Uterus (tissue), 4 donors: ENCODE results near the gene SLC35B3. TPM values are rescaled to one million over a fixed set of nuclear protein-coding genes. Genes with fewer than 3 reads are reported as not detected.
"Not testable (repeated sequence)": the region's sequence is repeated elsewhere in the genome, so short reads cannot be mapped to it uniquely, and the experiment has no call there.

Experiments
- DNase-seq, 2 donors: peaks; one replicate each; pipeline ENCODE4 v3.0.0-alpha.2; 2019 to 2020
- H3K27ac ChIP-seq, 2 donors: fragments of 200-600 bp; sonication (generic); 1 replicate in 1 of 2; 2 replicates in 1 of 2; pipeline ENCODE4 v1.5.1; 2016 to 2018
- H3K27me3 ChIP-seq, 2 donors: fragments of 200-600 bp; sonication (generic); one replicate each; pipeline ENCODE4 v1.5.1; 2018 to 2019; ENCODE audit warnings: control low read depth in 1 of 2
- H3K36me3 ChIP-seq, 2 donors: fragments of 200-600 bp; sonication (generic); one replicate each; pipeline ENCODE4 v1.5.1; 2019; ENCODE audit warnings: control low read depth in 1 of 2
- H3K4me1 ChIP-seq, 2 donors: fragments of 200-600 bp; sonication (generic); one replicate each; pipeline ENCODE4 v1.5.1; 2018 to 2019; ENCODE audit warnings: control low read depth in 1 of 2
- H3K4me3 ChIP-seq, 2 donors: fragments of 200-600 bp; sonication (generic); 1 replicate in 1 of 2; 2 replicates in 1 of 2; pipeline ENCODE4 v1.5.1; 2018 to 2019; ENCODE audit warnings: mild to moderate bottlenecking in 1 of 2
- H3K9me3 ChIP-seq, 2 donors: fragments of 200-600 bp; sonication (generic); one replicate each; pipeline ENCODE4 v1.5.1; 2019; ENCODE audit warnings: control low read depth in 1 of 2
- POLR2A ChIP-seq, 2 donors: fragments of 450-650 bp; IDR thresholded peaks; one replicate each; pipeline ENCODE4 v1.6.1; 2016; ENCODE audit warnings: antibody characterized with exemption in 2 of 2, mild to moderate bottlenecking in 1 of 2, moderate library complexity in 1 of 2
- intact Hi-C: fragments of 100-400 bp; cut with DNase I; formaldehyde crosslinking; loops from one replicate; pipeline ENCODE4 v1.15.1; 2023; ENCODE audit warnings: low total_unique reads
- total RNA-seq, 4 donors: library from RNA; depleted of rRNA in 3 of 4; stranded (reverse); fragments of >200 nt in 3 of 4; gene quantifications; one replicate each; pipeline versions ENCODE4 v1.1.0 to v1.2.4, GENCODE V29; 2014 to 2023
- TF ChIP-seq, protein P1 (sequence below), 4 experiments: fragments of 200-600 bp in 2 of 4; fragments of 450-650 bp in 2 of 4; sonication (generic) in 2 of 4; IDR thresholded peaks; one replicate each; pipeline ENCODE4 v1.5.1; 2016 to 2019; ENCODE audit warnings: antibody characterized with exemption in 4 of 4, mild to moderate bottlenecking in 2 of 4, moderate library complexity in 1 of 4
- donor health status: DM: yes; HTN: yes; CAD: no.

SLC35B3 gene
- total RNA-seq, 4 donors from 2014 or later: 4.1 to 28.3 (median 19.0) TPM

DNA sequence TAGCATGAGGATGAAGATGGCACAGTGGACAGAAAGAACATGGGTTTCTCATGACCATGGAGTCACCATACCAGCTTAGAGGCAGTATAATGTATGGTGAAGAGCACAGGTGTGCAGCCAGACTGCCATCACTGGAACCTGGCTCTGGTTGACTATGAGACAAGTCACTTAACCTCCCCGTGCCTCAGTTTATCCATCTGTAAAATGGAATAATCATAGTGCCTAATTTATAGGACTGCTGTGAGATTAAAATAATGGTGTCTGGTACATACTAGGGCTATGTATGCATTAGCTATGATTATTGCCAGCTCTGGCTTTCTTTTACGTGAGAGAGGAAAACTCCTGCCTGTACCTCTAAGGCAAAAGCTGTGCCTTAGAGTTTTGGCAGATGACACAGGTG, 19.4 kb downstream of the SLC35B3 start:
- no peak overlapping the region for H3K4me3 ChIP-seq
- no peaks in the 10 kb centered on the region for H3K36me3 ChIP-seq
- DNase-seq: no peak
- no peaks in the 10 kb centered on the region for H3K27me3 ChIP-seq
- no peaks in the 10 kb centered on the region for H3K9me3 ChIP-seq
- TF ChIP-seq, protein P1, sequence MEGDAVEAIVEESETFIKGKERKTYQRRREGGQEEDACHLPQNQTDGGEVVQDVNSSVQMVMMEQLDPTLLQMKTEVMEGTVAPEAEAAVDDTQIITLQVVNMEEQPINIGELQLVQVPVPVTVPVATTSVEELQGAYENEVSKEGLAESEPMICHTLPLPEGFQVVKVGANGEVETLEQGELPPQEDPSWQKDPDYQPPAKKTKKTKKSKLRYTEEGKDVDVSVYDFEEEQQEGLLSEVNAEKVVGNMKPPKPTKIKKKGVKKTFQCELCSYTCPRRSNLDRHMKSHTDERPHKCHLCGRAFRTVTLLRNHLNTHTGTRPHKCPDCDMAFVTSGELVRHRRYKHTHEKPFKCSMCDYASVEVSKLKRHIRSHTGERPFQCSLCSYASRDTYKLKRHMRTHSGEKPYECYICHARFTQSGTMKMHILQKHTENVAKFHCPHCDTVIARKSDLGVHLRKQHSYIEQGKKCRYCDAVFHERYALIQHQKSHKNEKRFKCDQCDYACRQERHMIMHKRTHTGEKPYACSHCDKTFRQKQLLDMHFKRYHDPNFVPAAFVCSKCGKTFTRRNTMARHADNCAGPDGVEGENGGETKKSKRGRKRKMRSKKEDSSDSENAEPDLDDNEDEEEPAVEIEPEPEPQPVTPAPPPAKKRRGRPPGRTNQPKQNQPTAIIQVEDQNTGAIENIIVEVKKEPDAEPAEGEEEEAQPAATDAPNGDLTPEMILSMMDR (IDR thresholded peaks at IDR 0.05): no peak
- TF ChIP-seq POLR2A (IDR thresholded peaks at IDR 0.05): no peak
- H3K27ac ChIP-seq: no peak overlapping the region
- intact Hi-C loops: no loop called here
- no peaks in the 10 kb centered on the region for H3K4me1 ChIP-seq

DNA sequence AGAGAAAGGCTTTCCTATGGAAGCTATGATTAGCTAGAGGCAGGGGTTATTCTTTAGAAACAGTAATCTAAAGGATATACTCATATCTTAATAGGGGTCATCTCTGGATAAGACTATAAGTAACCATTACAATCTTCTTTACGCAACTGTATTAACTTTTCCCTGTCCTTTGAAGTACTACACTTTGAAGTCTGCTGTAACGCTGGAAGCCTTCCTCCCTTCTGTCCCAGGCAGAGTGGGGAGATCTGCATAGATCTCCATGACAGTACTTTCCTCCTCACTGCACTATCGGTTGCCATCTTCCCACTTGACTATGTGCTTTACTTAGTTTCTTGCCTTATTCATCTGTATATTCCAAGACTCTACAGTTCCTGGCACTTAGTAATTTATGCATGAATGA, 20.1 kb downstream of the SLC35B3 start:
- Histone ChIP-seq H3K4me1 (no peaks in the 10 kb centered on the region), H3K36me3 (no peaks in the 10 kb centered on the region), H3K9me3 (no peaks in the 10 kb centered on the region), H3K27ac (no peak overlapping the region), H3K4me3 (no peak overlapping the region), H3K27me3 (no peaks in the 10 kb centered on the region)
- intact Hi-C loops: no loop called here
- TF ChIP-seq, protein P1 (IDR thresholded peaks at IDR 0.05): no peak
- no peak for TF ChIP-seq POLR2A (IDR thresholded peaks at IDR 0.05)
- no peak for DNase-seq

DNA sequence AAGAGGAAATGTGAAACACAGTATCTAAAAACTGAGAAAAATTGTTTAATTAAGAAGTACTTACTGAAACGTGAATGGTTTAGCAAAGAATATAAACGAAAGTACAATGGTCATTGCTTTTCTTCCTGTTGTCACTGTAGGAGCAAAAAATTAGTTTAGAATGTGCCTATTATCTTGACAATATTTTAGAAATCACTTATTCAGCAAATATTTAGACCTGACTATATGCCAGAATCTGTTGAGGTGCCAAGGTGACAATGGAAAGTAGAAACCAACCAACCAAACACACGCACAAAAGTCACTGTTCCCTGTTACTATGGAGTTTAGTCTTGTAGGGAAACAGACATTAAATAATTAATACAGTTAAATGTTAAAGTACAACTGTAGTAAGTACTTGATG, 20.5 kb downstream of the SLC35B3 start:
- intact Hi-C loops: no loop called here
- H3K36me3 ChIP-seq: no peaks in the 10 kb centered on the region
- no peaks in the 10 kb centered on the region for H3K4me1 ChIP-seq

DNA sequence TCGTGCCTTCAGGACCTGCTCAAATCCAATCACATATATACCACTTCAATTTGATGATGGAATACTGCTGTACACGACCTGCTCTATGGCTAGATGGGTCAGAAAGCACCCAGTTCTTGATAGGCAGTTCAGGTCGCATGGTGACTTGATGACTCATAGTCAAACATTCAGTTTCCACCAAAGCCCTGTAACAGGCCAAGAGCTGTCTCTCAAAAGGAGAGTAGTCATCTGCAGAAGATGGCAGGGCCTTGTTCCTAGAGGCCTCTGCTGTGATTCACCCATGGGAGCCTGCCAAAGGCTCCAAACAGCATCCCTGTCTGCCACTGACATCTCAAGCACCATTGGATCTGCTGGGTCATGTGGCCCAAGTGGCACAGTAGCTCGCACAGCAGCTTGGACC, 29.4 kb downstream of the SLC35B3 start:
- DNase-seq, H3K27ac ChIP-seq, H3K27me3 ChIP-seq, intact Hi-C loops, H3K36me3 ChIP-seq, H3K4me1 ChIP-seq, H3K9me3 ChIP-seq, H3K4me3 ChIP-seq: not testable (repeated sequence)

More for the DNA sequence above, 20.5 kb downstream of the SLC35B3 start:
- no peak overlapping the region for H3K27ac ChIP-seq
- H3K4me3 ChIP-seq: no peak overlapping the region
- TF ChIP-seq, protein P1 (IDR thresholded peaks at IDR 0.05): no peak
- no peak for TF ChIP-seq POLR2A (IDR thresholded peaks at IDR 0.05)
- no peaks in the 10 kb centered on the region for H3K9me3 ChIP-seq
- no peak for DNase-seq
- no peaks in the 10 kb centered on the region for H3K27me3 ChIP-seq

DNA sequence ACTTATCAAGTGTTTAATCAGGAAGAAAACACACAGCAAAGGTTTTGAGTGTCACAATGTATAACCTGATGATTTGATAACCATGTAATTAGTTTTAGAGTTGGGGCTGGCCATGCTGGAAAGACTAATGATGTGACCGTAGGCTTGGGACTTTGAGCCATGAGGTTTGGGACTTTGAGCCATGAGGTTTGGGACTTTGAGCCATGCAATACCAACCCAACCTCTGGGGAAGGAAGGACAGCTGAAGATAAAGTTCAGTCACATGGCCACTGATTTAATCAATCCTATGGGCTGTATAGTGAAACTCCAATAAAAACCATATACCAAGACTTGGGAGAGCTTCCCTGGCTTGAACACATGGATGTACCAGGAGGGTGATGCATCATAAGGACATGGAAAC, 32.8 kb downstream of the SLC35B3 start:
- intact Hi-C loops: no loop called here
- Histone ChIP-seq H3K27ac (no peak overlapping the region), H3K4me1 (no peaks in the 10 kb centered on the region), H3K36me3 (no peaks in the 10 kb centered on the region), H3K27me3 (no peaks in the 10 kb centered on the region), H3K9me3 (no peaks in the 10 kb centered on the region), H3K4me3 (no peak overlapping the region)
- no peak for DNase-seq
- TF ChIP-seq POLR2A (IDR thresholded peaks at IDR 0.05): no peak
- TF ChIP-seq, protein P1 (IDR thresholded peaks at IDR 0.05): no peak

DNA sequence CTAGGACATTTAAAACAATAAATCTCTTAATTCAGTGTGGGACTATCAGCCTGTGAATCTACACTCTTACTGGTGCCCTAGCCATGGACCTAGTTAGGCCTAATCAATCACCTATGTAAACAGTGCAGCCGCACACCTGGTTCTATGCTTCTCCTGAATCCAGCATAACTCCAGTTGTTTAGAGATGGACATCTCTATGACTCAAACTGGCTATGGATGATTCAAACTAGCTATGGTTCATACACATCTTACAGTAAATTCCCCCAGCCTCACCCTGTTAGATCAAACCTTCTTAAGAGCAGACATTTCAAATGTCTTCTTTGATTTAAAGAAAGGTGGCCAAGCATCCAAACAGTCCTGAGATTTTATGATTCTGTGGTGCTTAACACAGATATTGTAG, 34.7 kb downstream of the SLC35B3 start:
- no peak overlapping the region for H3K27ac ChIP-seq
- H3K27me3 ChIP-seq: no peaks in the 10 kb centered on the region
- no peaks in the 10 kb centered on the region for H3K4me1 ChIP-seq
- no peak overlapping the region for H3K4me3 ChIP-seq
- H3K36me3 ChIP-seq: no peaks in the 10 kb centered on the region
- DNase-seq: no peak
- intact Hi-C loops: no loop called here
- TF ChIP-seq, protein P1 (IDR thresholded peaks at IDR 0.05): no peak
- no peak for TF ChIP-seq POLR2A (IDR thresholded peaks at IDR 0.05)
- H3K9me3 ChIP-seq: no peaks in the 10 kb centered on the region
